ENCODE results near the gene PCNX2. TPM values are rescaled to one million over a fixed set of nuclear protein-coding genes. Genes with fewer than 3 reads are reported as not detected.
"Not testable (repeated sequence)": the region's sequence is repeated elsewhere in the genome, so short reads cannot be mapped to it uniquely, and the experiment has no call there.

PCNX2 gene
- total RNA-seq, 1 donor from 2014 or later = 12.8 TPM

GRCh38 chr1:233016798-233017197 is 278.7 kb downstream of the PCNX2 start:
- peaks cover 13% of the 10 kb centered on the region for H3K4me1 Mint-ChIP-seq (ENCODE audit: low read depth)
- no peak overlapping the region for H3K4me3 Mint-ChIP-seq (ENCODE audit: low read depth)
- no peak overlapping the region for H3K27ac Mint-ChIP-seq
- H3K36me3 Mint-ChIP-seq (ENCODE audit: low read depth) = peaks cover 5% of the 10 kb centered on the region
- DNase-seq (ENCODE audit: low spot score) = no peak
- intact Hi-C loops (cut with micrococcal nuclease) = no loop called here
- H3K27me3 Mint-ChIP-seq (ENCODE audit: low read depth) = no peaks in the 10 kb centered on the region
- H3K9me3 Mint-ChIP-seq = no peaks in the 10 kb centered on the region

- peaks cover 13% of the 10 kb centered on the region for H3K4me1 Mint-ChIP-seq (ENCODE audit: low read depth)
- H3K27ac Mint-ChIP-seq = no peak overlapping the region
- intact Hi-C loops (cut with micrococcal nuclease) = no loop called here
Observed at GRCh38 chr1:233015965-233016364, 279.6 kb downstream of the PCNX2 start.

GRCh38 chr1:233012021-233012420 is 283.5 kb downstream of the PCNX2 start:
- Mint-ChIP-seq H3K4me1 (ENCODE audit: low read depth) (peaks cover 17% of the 10 kb centered on the region), H3K27ac (no peak overlapping the region), H3K9me3 (no peaks in the 10 kb centered on the region), H3K27me3 (ENCODE audit: low read depth) (no peaks in the 10 kb centered on the region), H3K4me3 (ENCODE audit: low read depth) (no peak overlapping the region), H3K36me3 (ENCODE audit: low read depth) (peaks cover 6% of the 10 kb centered on the region)
- no peak for DNase-seq (ENCODE audit: low spot score)
- intact Hi-C loops (cut with micrococcal nuclease) = no loop called here

More at GRCh38 chr1:233015965-233016364, 279.6 kb downstream of the PCNX2 start:
- DNase-seq (ENCODE audit: low spot score) = no peak
- Mint-ChIP-seq H3K27me3 (ENCODE audit: low read depth) (no peaks in the 10 kb centered on the region), H3K9me3 (no peaks in the 10 kb centered on the region), H3K4me3 (ENCODE audit: low read depth) (no peak overlapping the region), H3K36me3 (ENCODE audit: low read depth) (peaks cover 6% of the 10 kb centered on the region)

GRCh38 chr1:233010146-233010545 is 285.4 kb downstream of the PCNX2 start:
- Mint-ChIP-seq H3K4me3 (ENCODE audit: low read depth) (no peak overlapping the region), H3K27me3 (ENCODE audit: low read depth) (no peaks in the 10 kb centered on the region), H3K36me3 (ENCODE audit: low read depth) (peaks cover 6% of the 10 kb centered on the region), H3K9me3 (no peaks in the 10 kb centered on the region), H3K4me1 (ENCODE audit: low read depth) (peaks cover 4% of the 10 kb centered on the region), H3K27ac (no peak overlapping the region)
- intact Hi-C loops (cut with micrococcal nuclease) = no loop called here
- no peak for DNase-seq (ENCODE audit: low spot score)

GRCh38 chr1:233006541-233006973 is 289.0 kb downstream of the PCNX2 start:
- DNase-seq (ENCODE audit: low spot score) = no peak
- H3K4me3 Mint-ChIP-seq (ENCODE audit: low read depth) = no peak overlapping the region
- H3K27ac Mint-ChIP-seq = no peak overlapping the region
- peaks cover 4% of the 10 kb centered on the region for H3K4me1 Mint-ChIP-seq (ENCODE audit: low read depth)
- intact Hi-C loops (cut with micrococcal nuclease) = no loop called here
- H3K9me3 Mint-ChIP-seq = no peaks in the 10 kb centered on the region
- H3K27me3 Mint-ChIP-seq (ENCODE audit: low read depth) = no peaks in the 10 kb centered on the region
- H3K36me3 Mint-ChIP-seq (ENCODE audit: low read depth) = peaks cover 5% of the 10 kb centered on the region

GRCh38 chr1:233006108-233006507 is 289.4 kb downstream of the PCNX2 start:
- no peak for DNase-seq (ENCODE audit: low spot score)
- Mint-ChIP-seq H3K4me1 (ENCODE audit: low read depth) (peaks cover 4% of the 10 kb centered on the region), H3K27me3 (ENCODE audit: low read depth) (no peaks in the 10 kb centered on the region), H3K4me3 (ENCODE audit: low read depth) (no peak overlapping the region), H3K27ac (no peak overlapping the region), H3K9me3 (no peaks in the 10 kb centered on the region), H3K36me3 (ENCODE audit: low read depth) (peaks cover 5% of the 10 kb centered on the region)
- intact Hi-C loops (cut with micrococcal nuclease) = no loop called here

- Mint-ChIP-seq H3K27me3 (ENCODE audit: low read depth) (no peaks in the 10 kb centered on the region), H3K4me1 (ENCODE audit: low read depth) (peaks cover 4% of the 10 kb centered on the region), H3K27ac (no peak overlapping the region), H3K4me3 (ENCODE audit: low read depth) (no peak overlapping the region), H3K9me3 (no peaks in the 10 kb centered on the region), H3K36me3 (ENCODE audit: low read depth) (peaks cover 5% of the 10 kb centered on the region)
- intact Hi-C loops (cut with micrococcal nuclease) = no loop called here
- DNase-seq (ENCODE audit: low spot score) = no peak
Observed at GRCh38 chr1:233005703-233006102, 289.8 kb downstream of the PCNX2 start.

- peaks cover 7% of the 10 kb centered on the region for H3K36me3 Mint-ChIP-seq (ENCODE audit: low read depth)
- H3K4me1 Mint-ChIP-seq (ENCODE audit: low read depth) = peaks cover 2% of the 10 kb centered on the region
- intact Hi-C loops (cut with micrococcal nuclease) = no loop called here
- no peak for DNase-seq (ENCODE audit: low spot score)
- no peak overlapping the region for H3K4me3 Mint-ChIP-seq (ENCODE audit: low read depth)
- H3K9me3 Mint-ChIP-seq = no peaks in the 10 kb centered on the region
- H3K27me3 Mint-ChIP-seq (ENCODE audit: low read depth) = no peaks in the 10 kb centered on the region
- no peak overlapping the region for H3K27ac Mint-ChIP-seq
Observed at GRCh38 chr1:233005156-233005555, 290.4 kb downstream of the PCNX2 start.

GRCh38 chr1:233004451-233004850 is 291.1 kb downstream of the PCNX2 start:
- no peaks in the 10 kb centered on the region for H3K27me3 Mint-ChIP-seq (ENCODE audit: low read depth)
- DNase-seq (ENCODE audit: low spot score) = no peak
- no peaks in the 10 kb centered on the region for H3K4me1 Mint-ChIP-seq (ENCODE audit: low read depth)
- H3K9me3 Mint-ChIP-seq = no peaks in the 10 kb centered on the region
- peaks cover 7% of the 10 kb centered on the region for H3K36me3 Mint-ChIP-seq (ENCODE audit: low read depth)
- H3K4me3 Mint-ChIP-seq (ENCODE audit: low read depth) = no peak overlapping the region
- H3K27ac Mint-ChIP-seq = no peak overlapping the region
- intact Hi-C loops (cut with micrococcal nuclease) = no loop called here

- H3K27me3 Mint-ChIP-seq (ENCODE audit: low read depth); H3K36me3 Mint-ChIP-seq (ENCODE audit: low read depth); H3K4me3 Mint-ChIP-seq (ENCODE audit: low read depth); DNase-seq (ENCODE audit: low spot score); H3K9me3 Mint-ChIP-seq; H3K4me1 Mint-ChIP-seq (ENCODE audit: low read depth); H3K27ac Mint-ChIP-seq; intact Hi-C loops (cut with micrococcal nuclease): not testable (repeated sequence)
Observed at GRCh38 chr1:233003638-233004037, 291.9 kb downstream of the PCNX2 start.

- DNase-seq (ENCODE audit: low spot score) = no peak
- Mint-ChIP-seq H3K9me3 (no peaks in the 10 kb centered on the region), H3K4me3 (ENCODE audit: low read depth) (no peak overlapping the region), H3K4me1 (ENCODE audit: low read depth) (no peaks in the 10 kb centered on the region), H3K27me3 (ENCODE audit: low read depth) (no peaks in the 10 kb centered on the region), H3K27ac (no peak overlapping the region), H3K36me3 (ENCODE audit: low read depth) (peaks cover 30% of the 10 kb centered on the region)
- intact Hi-C loops (cut with micrococcal nuclease) = no loop called here
Observed at GRCh38 chr1:232999956-233000625, 295.4 kb downstream of the PCNX2 start.

GRCh38 chr1:232998646-232999045 is 296.9 kb downstream of the PCNX2 start:
- Mint-ChIP-seq H3K4me3 (ENCODE audit: low read depth) (no peak overlapping the region), H3K27ac (no peak overlapping the region), H3K4me1 (ENCODE audit: low read depth) (no peaks in the 10 kb centered on the region), H3K36me3 (ENCODE audit: low read depth) (peaks cover 43% of the 10 kb centered on the region), H3K9me3 (peaks cover 5% of the 10 kb centered on the region), H3K27me3 (ENCODE audit: low read depth) (no peaks in the 10 kb centered on the region)
- intact Hi-C loops (cut with micrococcal nuclease) = no loop called here
- DNase-seq (ENCODE audit: low spot score) = no peak

- Mint-ChIP-seq H3K27me3 (ENCODE audit: low read depth) (no peaks in the 10 kb centered on the region), H3K36me3 (ENCODE audit: low read depth) (peaks cover 47% of the 10 kb centered on the region), H3K9me3 (peaks cover 9% of the 10 kb centered on the region), H3K4me1 (ENCODE audit: low read depth) (no peaks in the 10 kb centered on the region), H3K4me3 (ENCODE audit: low read depth) (no peak overlapping the region), H3K27ac (no peak overlapping the region)
- intact Hi-C loops (cut with micrococcal nuclease) = no loop called here
- no peak for DNase-seq (ENCODE audit: low spot score)
Observed at GRCh38 chr1:232998138-232998537, 297.4 kb downstream of the PCNX2 start.

- Mint-ChIP-seq H3K4me3 (ENCODE audit: low read depth) (no peak overlapping the region), H3K9me3 (peaks cover 14% of the 10 kb centered on the region), H3K36me3 (ENCODE audit: low read depth) (peaks cover 57% of the 10 kb centered on the region), H3K27ac (no peak overlapping the region), H3K4me1 (ENCODE audit: low read depth) (no peaks in the 10 kb centered on the region), H3K27me3 (ENCODE audit: low read depth) (no peaks in the 10 kb centered on the region)
- no peak for DNase-seq (ENCODE audit: low spot score)
- intact Hi-C loops (cut with micrococcal nuclease) = no loop called here
Observed at GRCh38 chr1:232996143-232996542, 299.4 kb downstream of the PCNX2 start.

Data from activated T-helper 2 cell treated with anti-CD3 and anti-CD28 coated beads, Interferon-gamma antibody, Interleukin-2, Interleukin-4, amounts not matched to agents 10 μg/mL and 5 μg/mL and 100 μg/mL, durations not matched to agents 14 hours and 24 hours and 36 hours (primary cell).